ENCODE data around the gene CCT7.

DNA sequence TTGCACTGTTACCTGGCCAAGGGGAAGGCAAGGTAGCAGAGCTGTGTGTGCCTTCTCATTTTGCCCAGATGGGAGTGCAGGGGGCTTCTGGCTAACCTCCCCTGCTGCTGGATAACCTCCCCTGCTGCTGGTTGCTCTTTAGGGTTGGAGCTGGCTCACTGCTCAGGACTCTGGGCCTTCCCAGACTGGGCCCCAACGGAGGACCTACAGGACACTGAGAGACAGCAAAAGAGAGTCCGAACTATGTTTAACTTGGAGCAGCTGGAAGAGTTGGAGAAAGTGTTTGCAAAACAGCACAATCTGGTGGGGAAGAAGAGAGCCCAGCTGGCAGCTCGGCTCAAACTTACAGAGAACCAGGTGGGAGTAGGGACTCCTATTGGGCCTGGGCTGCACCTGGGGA lies 25.9 kb upstream of the CCT7 start:
- TF ChIP-seq POLR2A (IDR thresholded peaks at IDR 0.05; ENCODE audit: low read length) (no peak), GATA1 (IDR thresholded peaks at IDR 0.05; ENCODE audit: low read depth, low read length) (no peak)

All from erythroblast (primary cell).